ENCODE data around the gene SLC38A8. TPM values are rescaled to one million over a fixed set of nuclear protein-coding genes. Genes with fewer than 3 reads are reported as not detected.

The SLC38A8 gene
- total and polyA plus RNA-seq, 11 donors, result 0.29 to 25.3 (median 0.87) TPM; not detected in 3

DNA sequence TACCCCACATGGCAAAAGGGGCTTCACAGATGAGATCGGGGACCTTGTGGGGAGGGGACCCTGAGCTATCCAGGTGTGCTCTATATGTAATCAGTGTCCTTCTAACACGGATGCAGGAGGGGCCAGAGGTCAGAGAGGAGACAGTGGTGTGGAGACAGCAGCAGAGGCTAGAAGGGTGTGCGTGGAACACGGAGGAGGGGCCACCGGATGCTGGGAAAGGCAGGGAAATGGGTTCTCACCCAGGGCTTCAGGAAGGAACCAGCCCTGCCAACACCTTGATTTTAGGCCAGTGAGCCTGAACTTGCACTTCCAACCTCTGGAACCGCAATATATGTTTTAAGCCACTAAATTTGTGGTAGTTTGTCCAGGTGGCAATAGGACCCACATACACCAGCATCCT, 4.6 kb upstream of the SLC38A8 start:
- peaks cover 0 to 17% (median 4%) of the 10 kb centered on the region in 12 donors for H3K4me1 ChIP-seq
- peaks cover 0 to 12% (median 0%) of the 10 kb centered on the region in 9 donors for H3K27me3 ChIP-seq
- intact Hi-C loops (cut with DNase I), result loop anchor here in 1 of 10 donors (5.0 kb wide), 1 partner anchor 40 kb away; no protein-coding TSS in a partner anchor
- peak in 2 of 5 donors; percentile 18 to 23 for DNase-seq
- H3K36me3 ChIP-seq, result peaks cover 0 to 28% (median 23%) of the 10 kb centered on the region in 9 donors
- H3K27ac ChIP-seq, result no peak overlapping the region
- WGBS, 4 donors, result 82 to 89% (median 87%) methylated on average over 6 of the region's 6 CpGs
- TF ChIP-seq CTCF (IDR thresholded peaks at IDR 0.05) (no peak), POLR2A (IDR thresholded peaks at IDR 0.05) (no peak)
- no peak overlapping the region for H3K4me3 ChIP-seq
- no peaks in the 10 kb centered on the region for H3K9me3 ChIP-seq
- no peak for ATAC-seq

DNA sequence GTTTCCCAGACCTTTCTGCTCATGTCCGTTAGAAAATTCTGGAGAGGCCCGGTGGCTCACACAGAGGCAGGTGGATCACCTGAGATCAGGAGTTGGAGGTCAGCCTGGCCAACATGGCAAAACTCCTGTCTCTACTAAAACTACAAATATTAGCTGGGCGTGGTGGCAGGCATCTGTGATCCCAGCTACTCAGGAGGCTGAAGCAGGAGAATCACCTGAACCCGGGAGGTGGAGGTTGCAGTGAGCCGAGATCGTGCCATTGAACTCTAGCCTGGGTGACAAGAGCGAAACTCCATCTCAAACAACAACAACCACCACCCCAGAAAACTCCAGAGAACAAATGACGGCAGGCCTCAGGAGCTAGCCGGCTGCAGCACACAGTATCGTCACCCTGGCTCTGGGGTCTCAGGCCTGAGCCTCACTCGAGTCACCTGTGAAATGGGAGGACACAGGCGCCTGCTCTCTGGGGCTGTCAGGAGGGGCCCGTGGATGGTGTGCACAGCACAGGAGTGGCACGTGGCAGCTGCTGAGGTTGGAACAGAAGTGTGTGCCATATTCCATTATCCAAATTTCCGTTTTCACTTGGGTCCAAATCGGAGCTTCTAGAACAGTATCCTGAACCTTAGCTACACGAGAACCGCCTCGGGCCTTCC, 3.3 kb upstream of the SLC38A8 start:
- H3K4me3 ChIP-seq, result no peak overlapping the region

DNA sequence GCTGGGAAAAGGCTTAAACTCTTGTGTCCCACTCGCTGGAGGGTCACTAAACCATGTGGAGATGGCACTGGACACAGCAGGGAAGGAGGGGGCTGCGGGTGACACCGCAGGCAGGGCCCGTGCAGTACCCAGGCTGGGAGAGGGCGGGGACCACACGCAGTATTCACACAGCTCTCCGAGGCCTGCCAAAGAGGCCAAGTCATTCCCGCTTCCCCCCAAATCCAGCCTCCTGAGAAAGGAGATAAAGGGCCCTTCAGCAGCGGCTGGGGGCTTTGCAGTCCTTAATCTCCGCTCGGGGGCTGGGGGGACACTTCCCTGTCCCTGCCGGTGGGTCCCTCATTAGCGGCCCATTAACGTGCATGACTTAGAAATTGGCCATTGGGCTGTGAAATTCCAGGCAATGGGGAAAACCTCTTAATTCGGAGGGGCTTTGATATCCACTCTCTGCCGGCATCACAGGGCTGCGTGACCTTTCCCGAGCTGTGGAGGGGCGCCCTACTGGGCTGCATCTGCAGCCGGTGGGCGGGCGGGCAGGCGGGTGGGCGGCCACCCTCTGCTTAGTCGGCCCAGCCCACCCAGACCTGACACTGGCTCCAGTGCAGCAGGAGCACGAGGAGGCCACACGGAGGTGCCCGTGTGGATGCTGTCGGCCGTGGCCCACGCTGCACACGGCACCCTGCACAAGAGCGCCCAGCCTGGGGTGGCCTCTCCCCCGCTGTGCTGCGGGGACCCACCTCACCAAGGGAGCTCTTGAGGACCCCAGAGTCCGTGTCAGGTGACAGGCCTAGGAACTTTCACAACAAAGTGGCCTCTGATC, 2.6 kb upstream of the SLC38A8 start:
- peak in 2 of 5 donors; percentile 17 to 53 for DNase-seq
- intact Hi-C loops (cut with DNase I), result loop anchor here in 1 of 10 donors (5.0 kb wide), 1 partner anchor 38 kb away; no protein-coding TSS in a partner anchor

More for the DNA sequence above, 3.3 kb upstream of the SLC38A8 start:
- intact Hi-C loops (cut with DNase I), result loop anchor here in 1 of 10 donors (5.0 kb wide), 1 partner anchor 39 kb away; no protein-coding TSS in a partner anchor
- TF ChIP-seq POLR2A (IDR thresholded peaks at IDR 0.05), result no peak
- TF ChIP-seq CTCF (IDR thresholded peaks at IDR 0.05), result no peak
- WGBS, 4 donors, result 89 to 95% (median 95%) methylated on average over 14 to 19 of the region's 19 CpGs
- peak in 2 of 5 donors; percentile 20 to 37 for DNase-seq
- H3K9me3 ChIP-seq, result no peaks in the 10 kb centered on the region
- H3K27ac ChIP-seq, result no peak overlapping the region
- ATAC-seq, result no peak
- peaks cover 0 to 26% (median 21%) of the 10 kb centered on the region in 9 donors for H3K36me3 ChIP-seq
- H3K27me3 ChIP-seq, result peaks cover 0 to 12% (median 0%) of the 10 kb centered on the region in 9 donors
- peaks cover 0 to 15% (median 4%) of the 10 kb centered on the region in 12 donors for H3K4me1 ChIP-seq

More for the DNA sequence above, 2.6 kb upstream of the SLC38A8 start:
- H3K9me3 ChIP-seq, result no peaks in the 10 kb centered on the region
- TF ChIP-seq POLR2A (IDR thresholded peaks at IDR 0.05), result no peak
- no peak for TF ChIP-seq CTCF (IDR thresholded peaks at IDR 0.05)
- ATAC-seq, result peak in 1 of 4 donors; percentile 5
- WGBS, 4 donors, result 64 to 67% (median 65%) methylated on average over 16 to 36 of the region's 36 CpGs
- no peak overlapping the region for H3K27ac ChIP-seq
- H3K4me1 ChIP-seq, result peaks cover 0 to 15% (median 4%) of the 10 kb centered on the region in 12 donors
- H3K36me3 ChIP-seq, result peaks cover 0 to 23% (median 19%) of the 10 kb centered on the region in 9 donors
- no peak overlapping the region for H3K4me3 ChIP-seq
- peaks cover 0 to 12% (median 0%) of the 10 kb centered on the region in 9 donors for H3K27me3 ChIP-seq
